B cell (primary cell): ENCODE results near the gene SH3GL3. TPM values are rescaled to one million over a fixed set of nuclear protein-coding genes. Genes with fewer than 3 reads are reported as not detected.

Experiments
- ATAC-seq: fragments of 200-7000 bp; cut with Tn5 transposase; one replicate; pipeline ENCODE4 v1.10.0; 2021; ENCODE audit warnings: low read depth, mild to moderate bottlenecking, moderate number of reproducible peaks, moderate library complexity
- CTCF ChIA-PET: fragments of 350-600 bp; sonication (Branson Sonifier 250); formaldehyde crosslinking; loops from one replicate; lab custom pipeline; 2021; ENCODE audit warnings: antibody characterized with exemption, inconsistent platforms; lab: Charles Lee
- POLR2A ChIA-PET: fragments of 350-600 bp; sonication (Branson Sonifier 250); formaldehyde crosslinking; loops from one replicate; lab custom pipeline; 2021; ENCODE audit warnings: antibody characterized with exemption; lab: Charles Lee
- DNase-seq: peaks from one replicate; pipeline ENCODE4 v3.0.0; 2013
- H2AFZ ChIP-seq: 2 replicates; pipeline ENCODE4 v1.6.1; 2012; ENCODE audit warnings: mild to moderate bottlenecking, low read depth, low read length; ENCODE audit not compliant: insufficient read depth, poor library complexity, severe bottlenecking
- H3K27ac ChIP-seq, 2 donors: 1 replicate in 1 of 2; 2 replicates in 1 of 2; pipeline ENCODE4 v1.5.1; 2012 to 2013; ENCODE audit warnings: low read length in 2 of 2, mild to moderate bottlenecking in 2 of 2, moderate library complexity in 1 of 2
- H3K27me3 ChIP-seq, 4 experiments: fragments of 200-600 bp in 1 of 4; sonication (generic) in 1 of 4; replicated peaks in 1 of 4; 1 replicate in 2 of 4; 2 replicates in 2 of 4; pipeline versions ENCODE4 v1.6.1 to v1.7.0; 2013 to 2016; ENCODE audit warnings: low read length in 3 of 4, mild to moderate bottlenecking in 2 of 4, mixed read lengths in 1 of 4, moderate library complexity in 1 of 4; ENCODE audit not compliant: insufficient read depth in 4 of 4, control insufficient read depth in 3 of 4; ENCODE audit errors: control extremely low read depth in 1 of 4
- H3K36me3 ChIP-seq, 2 experiments: replicated peaks in 1 of 2; 1 replicate in 1 of 2; 2 replicates in 1 of 2; pipeline versions ENCODE4 v1.6.1 to v1.7.1; 2013; ENCODE audit warnings: low read length in 1 of 2; ENCODE audit not compliant: insufficient read depth in 2 of 2, control insufficient read depth in 1 of 2; ENCODE audit errors: control extremely low read depth in 1 of 2, extremely low read depth in 1 of 2
- H3K4me1 ChIP-seq, 2 donors: fragments of 200-600 bp in 1 of 2; sonication (generic) in 1 of 2; 1 replicate in 1 of 2; 2 replicates in 1 of 2; pipeline versions ENCODE4 v1.5.1 to v1.6.1; 2013 to 2017; ENCODE audit warnings: low read length in 2 of 2; ENCODE audit not compliant: control insufficient read depth in 2 of 2, insufficient read depth in 2 of 2
- H3K4me2 ChIP-seq: replicated peaks from 2 replicates; pipeline ENCODE3; 2012; ENCODE audit warnings: mild to moderate bottlenecking, low read depth, low read length; ENCODE audit not compliant: poor library complexity, severe bottlenecking
- H3K4me3 ChIP-seq, 5 experiments: fragments of 200-600 bp in 1 of 5; sonication (generic) in 1 of 5; 1 replicate in 3 of 5; 2 replicates in 2 of 5; pipeline versions ENCODE4 v1.5.1 to v1.7.0; 2011 to 2016; ENCODE audit warnings: low read length in 4 of 5, mild to moderate bottlenecking in 4 of 5, low read depth in 2 of 5, control low read depth in 1 of 5, moderate library complexity in 1 of 5; ENCODE audit not compliant: insufficient read depth in 1 of 5; ENCODE audit errors: control extremely low read depth in 1 of 5, extremely low read depth in 1 of 5
- H3K79me2 ChIP-seq: fragments of 200-600 bp; sonication (generic); one replicate; pipeline ENCODE4 v1.6.0; 2016; ENCODE audit warnings: low read length; ENCODE audit not compliant: control insufficient read depth, insufficient read depth
- H3K9ac ChIP-seq: fragments of 200-600 bp; sonication (generic); 2 replicates; pipeline ENCODE4 v1.6.1; 2017; ENCODE audit warnings: mild to moderate bottlenecking, low read length, moderate library complexity
- H3K9me3 ChIP-seq, 3 donors: one replicate each; pipeline versions ENCODE4 v1.6.1 to v1.7.1; 2013; ENCODE audit warnings: low read length in 2 of 3; ENCODE audit not compliant: control insufficient read depth in 2 of 3, insufficient read depth in 1 of 3; ENCODE audit errors: control extremely low read depth in 1 of 3
- H4K20me1 ChIP-seq: 2 replicates; pipeline ENCODE4 v1.6.0; 2012; ENCODE audit warnings: mild to moderate bottlenecking, low read length; ENCODE audit not compliant: insufficient read depth, control insufficient read depth, poor library complexity, severe bottlenecking
- H3K27ac Mint-ChIP-seq: one replicate; pipeline ENCODE4 v1.8.0; 2021; ENCODE audit warnings: mixed read lengths
- H3K27me3 Mint-ChIP-seq: one replicate; pipeline ENCODE4 v1.8.0; 2021; ENCODE audit warnings: mixed read lengths
- H3K4me1 Mint-ChIP-seq: one replicate; pipeline ENCODE4 v1.8.0; 2021; ENCODE audit warnings: mixed read lengths
- H3K4me3 Mint-ChIP-seq: one replicate; pipeline ENCODE4 v1.8.0; 2021; ENCODE audit warnings: mixed read lengths
- H3K9me3 Mint-ChIP-seq: one replicate; pipeline ENCODE4 v1.8.0; 2022; ENCODE audit warnings: mixed read lengths; ENCODE audit not compliant: insufficient read depth
- CTCF ChIP-seq: fragments of 200-600 bp; IDR thresholded peaks from one replicate; pipeline ENCODE4 v1.8.0; 2022; ENCODE audit warnings: antibody characterized with exemption, mild to moderate bottlenecking
- EZH2 ChIP-seq: IDR thresholded peaks from 2 replicates; pipeline ENCODE4 v1.6.1; 2012; ENCODE audit warnings: borderline replicate concordance, low read depth, mild to moderate bottlenecking, moderate library complexity, low read length; ENCODE audit not compliant: insufficient read depth, poor library complexity, severe bottlenecking
- WGBS: methylation state at CpG from one replicate; pipeline ENCODE4 v1.1.5; 2013; ENCODE audit warnings: missing lambda C conversion rate; ENCODE audit not compliant: insufficient coverage; 5-methylcytosine and 5-hydroxymethylcytosine counted together
- intact Hi-C: fragments of 100-400 bp; cut with micrococcal nuclease; formaldehyde crosslinking; loops from one replicate; pipeline ENCODE4 v1.10.0; 2022
- polyA plus RNA-seq: library from polyadenylated mRNA; depleted of rRNA; stranded (reverse); fragments of >200 nt; gene quantifications from 2 replicates; pipeline ENCODE4 v1.2.3, GENCODE V29; 2012
- total RNA-seq, 2 donors: library from RNA; stranded (reverse); fragments of 120-200 nt in 1 of 2; gene quantifications; 1 replicate in 1 of 2; 2 replicates in 1 of 2; pipeline versions ENCODE4 v1.2.3 to v1.2.4, GENCODE V29; 2013 to 2022

The SH3GL3 gene
- total and polyA plus RNA-seq, 2 donors (not counting 1 experiment from before 2014, with no cell fraction given), result not detected

DNA sequence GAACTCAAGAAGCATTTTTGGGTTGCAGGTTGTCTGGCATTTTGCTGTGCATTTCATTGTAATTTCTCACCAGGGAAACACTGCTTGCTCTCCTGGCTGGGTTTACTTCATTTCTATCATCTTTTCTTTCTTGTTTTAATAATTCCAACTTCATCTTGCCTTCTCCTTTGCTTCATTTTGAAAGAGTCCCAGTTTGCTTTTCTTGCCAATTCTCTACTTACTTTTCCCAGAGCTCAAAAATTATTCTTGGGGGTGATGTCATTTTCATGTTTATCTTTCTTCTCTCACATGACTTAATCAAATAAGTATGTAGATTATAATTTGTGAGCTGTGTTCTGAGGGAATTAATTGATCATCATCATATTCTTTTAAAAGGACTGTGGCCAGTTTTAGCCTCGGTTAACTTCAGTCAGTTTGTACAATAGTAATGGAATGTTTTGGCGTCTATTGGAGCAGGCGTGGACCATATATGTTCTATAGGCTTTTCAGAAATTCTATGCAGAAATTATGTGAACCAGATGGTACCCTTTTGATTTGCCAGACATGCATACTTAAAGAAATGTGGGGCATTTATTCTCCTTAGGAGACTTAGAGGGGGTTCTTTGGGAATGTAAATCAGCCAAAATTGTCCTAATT lies 30.1 kb downstream of the SH3GL3 start:
- POLR2A ChIA-PET, result no interaction called here

More for the DNA sequence above, 30.1 kb downstream of the SH3GL3 start:
- no peak overlapping the region for H3K9ac ChIP-seq
- H3K4me1 ChIP-seq, result no peaks in the 10 kb centered on the region
- no peak for ATAC-seq
- H3K27ac ChIP-seq, result no peak overlapping the region
- peaks cover 0 to 2% (median 0%) of the 10 kb centered on the region in 4 experiments for H3K27me3 ChIP-seq
- H3K9me3 Mint-ChIP-seq, result no peaks in the 10 kb centered on the region
- no CpG with 5 or more reads among the region's 3 CpGs for WGBS
- H3K4me2 ChIP-seq, result no peak overlapping the region
- no peak overlapping the region for H3K4me3 Mint-ChIP-seq
- no peak overlapping the region for H2AFZ ChIP-seq
- no peaks in the 10 kb centered on the region for H3K9me3 ChIP-seq
- no peak for DNase-seq
- intact Hi-C loops, result no loop called here
- no peak overlapping the region for H3K4me3 ChIP-seq
- no peaks in the 10 kb centered on the region for H4K20me1 ChIP-seq
- no peaks in the 10 kb centered on the region for H3K79me2 ChIP-seq
- TF ChIP-seq EZH2, result no peak
- TF ChIP-seq CTCF, result no peak
- H3K27me3 Mint-ChIP-seq, result peaks cover 8% of the 10 kb centered on the region
- no peak overlapping the region for H3K27ac Mint-ChIP-seq
- H3K36me3 ChIP-seq, result no peaks in the 10 kb centered on the region
- CTCF ChIA-PET, result no interaction called here
- H3K4me1 Mint-ChIP-seq, result no peaks in the 10 kb centered on the region
